ENCODE measurements around the gene XRRA1. TPM values are rescaled to one million over a fixed set of nuclear protein-coding genes. Genes with fewer than 3 reads are reported as not detected.
A peak's percentile ranks its signal among the peaks of the same experiment; 100 is the strongest.

The XRRA1 gene
- total and polyA plus RNA-seq, 2 of the 4 experiments (the other 2 are of a cell fraction) = 5.4 to 6.3 TPM

- ChIA-PET POLR2A (ENCODE audit: unreplicated experiment) (no interaction called here), CTCF (no interaction called here)
- intact Hi-C loops (cut with micrococcal nuclease) = loop anchor here (5.0 kb wide), 1 partner anchor 34 kb away; no protein-coding TSS in a partner anchor
- H2AK9ac ChIP-seq (replicated peaks; ENCODE audit: low read depth, low read length, poor library complexity) = no peak overlapping the region
- dilution Hi-C loops (cut with HindIII; ENCODE audit: low sequenced_read_pairs, unreplicated experiment) = no loop called here
- H4K8ac ChIP-seq (ENCODE audit: low read depth in 2 of 2, low read length in 2 of 2) = no peak overlapping the region
- in situ Hi-C loops (cut with MboI; ENCODE audit: low sequenced_read_pairs) = no loop called here
- no peak overlapping the region for H3K4me2 ChIP-seq (ENCODE audit: low read depth, low read length)
- H2BK20ac ChIP-seq (ENCODE audit: low read depth, low read length) = no peak overlapping the region
- no peak overlapping the region for H2AK5ac ChIP-seq (ENCODE audit: low read depth, low read length)
- H2BK120ac ChIP-seq (ENCODE audit: low read depth, low read length) = no peak overlapping the region
- no peak overlapping the region for H2BK5ac ChIP-seq (ENCODE audit: low read depth, low read length, poor library complexity, severe bottlenecking)
- 0 out of 2 replicates have a peak, but pooled peaks cover 4% of the 10 kb centered on the region for H3K36me3 ChIP-seq (ENCODE audit: control insufficient read depth, insufficient read depth, low read length)
- H3K9me1 ChIP-seq (ENCODE audit: insufficient read depth, low read length) = peaks cover 3% of the 10 kb centered on the region
- no TSS peak for BruUV-seq (replicated peaks)
- ATAC-seq (ENCODE audit: low read depth) = no peak
- H4K91ac ChIP-seq (ENCODE audit: insufficient read depth, low read depth, low read length) = no peak overlapping the region
- no peak overlapping the region for H3K4me3 ChIP-seq (ENCODE audit: insufficient read depth, low read depth, low read length)
- H3K56ac ChIP-seq (ENCODE audit: extremely low read depth, insufficient read depth, low read length) = no peak overlapping the region
- H2AFZ ChIP-seq (replicated peaks; ENCODE audit: low read length, poor library complexity) = no peak overlapping the region
- no peak for DNase-seq
- WGBS, 2 experiments (ENCODE audit: extremely low coverage in 2 of 2, insufficient read length in 1 of 2) = no CpG with 5 or more reads among the region's 3 CpGs
- no peaks in the 10 kb centered on the region for H3K27me3 ChIP-seq (ENCODE audit: control insufficient read depth, insufficient read depth, low read length)
- no peak overlapping the region for H3K14ac ChIP-seq (replicated peaks; ENCODE audit: low read depth, low read length)
- H2BK15ac ChIP-seq (ENCODE audit: low read depth, low read length) = no peak overlapping the region
- H3K23ac ChIP-seq (ENCODE audit: low read depth, low read length) = no peak overlapping the region
- H4K5ac ChIP-seq (ENCODE audit: low read depth, low read length) = no peak overlapping the region
- H3K18ac ChIP-seq (ENCODE audit: low read depth, low read length) = no peak overlapping the region
- H3K9ac ChIP-seq (ENCODE audit: low read depth, low read length) = no peak overlapping the region
- H4K20me1 ChIP-seq (ENCODE audit: insufficient read depth, low read length) = peaks cover 15% of the 10 kb centered on the region; the same call in 1 of the 2 replicates
- peaks cover 26 to 45% of the 10 kb centered on the region in 2 experiments for H3K79me1 ChIP-seq (ENCODE audit: low read depth in 1 of 2, low read length in 2 of 2)
- H3K9me3 ChIP-seq (ENCODE audit: control insufficient read depth, insufficient read depth, low read length) = no peaks in the 10 kb centered on the region
- no peak overlapping the region for H3K4ac ChIP-seq (ENCODE audit: low read depth, low read length)
- TF ChIP-seq RAD21 (IDR thresholded peaks at IDR 0.05; ENCODE audit: low read length) = no peak
- TF ChIP-seq POLR2A (IDR thresholded peaks at IDR 0.05; ENCODE audit: low read depth, low read length) = no peak
- peak; percentile 69 for TF ChIP-seq MAFK (IDR thresholded peaks at IDR 0.05; ENCODE audit: low read depth, low read length)
- TF ChIP-seq CTCF (conservative IDR thresholded peaks at IDR 0.05; ENCODE audit: low read depth, low read length) = no peak
- no peak for TF ChIP-seq RCOR1 (IDR thresholded peaks at IDR 0.05; ENCODE audit: insufficient replicate concordance, low read length)
- no peak for TF ChIP-seq SMC3 (IDR thresholded peaks at IDR 0.05; ENCODE audit: low read depth, low read length)
- TF ChIP-seq USF2 (IDR thresholded peaks at IDR 0.05; ENCODE audit: low read depth, low read length) = no peak
- TF ChIP-seq, protein P1, sequence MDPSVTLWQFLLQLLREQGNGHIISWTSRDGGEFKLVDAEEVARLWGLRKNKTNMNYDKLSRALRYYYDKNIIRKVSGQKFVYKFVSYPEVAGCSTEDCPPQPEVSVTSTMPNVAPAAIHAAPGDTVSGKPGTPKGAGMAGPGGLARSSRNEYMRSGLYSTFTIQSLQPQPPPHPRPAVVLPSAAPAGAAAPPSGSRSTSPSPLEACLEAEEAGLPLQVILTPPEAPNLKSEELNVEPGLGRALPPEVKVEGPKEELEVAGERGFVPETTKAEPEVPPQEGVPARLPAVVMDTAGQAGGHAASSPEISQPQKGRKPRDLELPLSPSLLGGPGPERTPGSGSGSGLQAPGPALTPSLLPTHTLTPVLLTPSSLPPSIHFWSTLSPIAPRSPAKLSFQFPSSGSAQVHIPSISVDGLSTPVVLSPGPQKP (IDR thresholded peaks at IDR 0.05; ENCODE audit: borderline replicate concordance, low read depth, low read length) = no peak
- no peak for TF ChIP-seq MXI1 (IDR thresholded peaks at IDR 0.05; ENCODE audit: borderline replicate concordance, low read depth, low read length)
- no peak for TF ChIP-seq MAZ (IDR thresholded peaks at IDR 0.05; ENCODE audit: borderline replicate concordance, low read depth, low read length)
- peak; percentile 92 for TF ChIP-seq NFE2L2 (IDR thresholded peaks at IDR 0.05; ENCODE audit: low read depth, low read length)
- no peak for TF ChIP-seq CEBPB (IDR thresholded peaks at IDR 0.05; ENCODE audit: low read depth, low read length)
- H3K4me1 ChIP-seq (ENCODE audit: control insufficient read depth, insufficient read depth, low read length) = no peaks in the 10 kb centered on the region
- H3K27ac ChIP-seq (ENCODE audit: insufficient read depth, low read length) = no peak overlapping the region
These were observed 142.6 kb downstream of the XRRA1 start for GRCh38 chr11:74806267-74806666.
